Activated CD4-positive, alpha-beta T cell treated with anti-CD3 and anti-CD28 coated beads for 36 hours (primary cell): ENCODE results near the gene NTSR2. TPM values are rescaled to one million over a fixed set of nuclear protein-coding genes. Genes with fewer than 3 reads are reported as not detected.

Experiments
- total RNA-seq, 2 experiments: library from RNA; stranded (reverse); gene quantifications; one replicate each; pipeline ENCODE4 v1.2.3, GENCODE V29; 2021

Gene NTSR2
- total RNA-seq, 2 experiments from 2014 or later: not detected

Other genes starting within 250 kb of the NTSR2 start
- 10 to 100 TPM in 1 of 2 experiments, 1 to 10 TPM in 1; 7.2 to 10.6 TPM for gene E2F6, start 204.0 kb downstream of the NTSR2 start, total RNA-seq
- gene GREB1, start 136.2 kb downstream of the NTSR2 start, total RNA-seq: under 1 TPM; 0.57 to 0.65 TPM
- 10 to 100 TPM; 40.6 to 42.9 TPM for gene LPIN1, start 76.4 kb upstream of the NTSR2 start, total RNA-seq